HG03064 (cell line): ENCODE data around the gene DEGS1.
"Not testable (repeated sequence)": the region's sequence is repeated elsewhere in the genome, so short reads cannot be mapped to it uniquely, and the experiment has no call there.

Experiments used
- ATAC-seq: cut with Tn5 transposase; IDR thresholded peaks from one replicate; pipeline ENCODE4 v1.9.1; 2021; ENCODE audit warnings: low read depth; ENCODE audit not compliant: unreplicated experiment

Gene DEGS1

GRCh38 chr1:224180783-224181452 lies 2.1 kb upstream of the DEGS1 start:
- no peak for ATAC-seq

GRCh38 chr1:224181453-224181810 lies 1.6 kb upstream of the DEGS1 start:
- ATAC-seq: no peak

DNA sequence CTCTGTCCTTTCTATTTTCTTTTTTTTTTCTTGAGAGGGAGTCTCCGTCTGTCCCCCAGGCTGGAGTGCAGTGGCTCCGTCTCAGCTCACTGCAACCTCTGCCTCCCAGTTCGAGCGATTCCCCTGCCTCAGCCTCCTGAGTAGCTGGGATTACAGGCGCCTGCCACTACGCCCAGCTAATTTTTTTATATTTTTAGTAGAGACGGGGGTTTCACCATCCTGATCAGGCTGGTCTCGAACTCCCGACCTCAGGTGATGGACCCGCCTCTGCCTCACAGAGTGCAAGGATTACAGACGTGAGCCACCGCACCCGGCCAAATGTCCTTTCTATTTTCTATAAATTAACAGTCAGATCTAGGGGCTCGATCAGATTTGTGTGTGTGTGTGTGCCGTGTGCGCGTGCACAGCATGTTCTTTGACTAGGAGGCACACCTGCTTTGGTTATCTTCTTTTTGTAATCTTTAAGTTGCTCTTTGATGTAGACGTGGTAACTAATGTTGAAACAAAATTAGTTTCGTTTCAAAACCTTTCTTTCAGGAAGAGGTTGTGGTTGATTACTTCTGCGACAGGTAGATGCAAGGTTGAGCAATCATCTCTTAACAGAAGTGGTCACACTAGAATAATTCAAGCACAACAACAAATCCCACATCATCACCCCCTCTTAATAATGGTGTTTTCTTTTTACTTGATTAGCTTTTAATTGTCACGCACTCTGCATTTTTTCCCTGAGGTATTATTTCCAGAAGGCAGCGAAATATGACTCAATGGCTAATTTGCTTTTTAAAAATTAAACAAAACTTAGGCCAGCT lies 779 bp upstream of the DEGS1 start:
- peak; percentile 40 for ATAC-seq

- peak; percentile 38 for ATAC-seq
Observed at GRCh38 chr1:224183591-224184312, 712 bp downstream of the DEGS1 start.

GRCh38 chr1:224185208-224185607 lies 2.2 kb downstream of the DEGS1 start:
- ATAC-seq: no peak

GRCh38 chr1:224188286-224188685 lies 5.2 kb downstream of the DEGS1 start:
- no peak for ATAC-seq

DNA sequence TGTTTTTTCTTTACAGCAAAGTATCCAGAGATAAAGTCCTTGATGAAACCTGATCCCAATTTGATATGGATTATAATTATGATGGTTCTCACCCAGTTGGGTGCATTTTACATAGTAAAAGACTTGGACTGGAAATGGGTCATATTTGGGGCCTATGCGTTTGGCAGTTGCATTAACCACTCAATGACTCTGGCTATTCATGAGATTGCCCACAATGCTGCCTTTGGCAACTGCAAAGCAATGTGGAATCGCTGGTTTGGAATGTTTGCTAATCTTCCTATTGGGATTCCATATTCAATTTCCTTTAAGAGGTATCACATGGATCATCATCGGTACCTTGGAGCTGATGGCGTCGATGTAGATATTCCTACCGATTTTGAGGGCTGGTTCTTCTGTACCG lies 6.5 kb downstream of the DEGS1 start:
- no peak for ATAC-seq

DNA sequence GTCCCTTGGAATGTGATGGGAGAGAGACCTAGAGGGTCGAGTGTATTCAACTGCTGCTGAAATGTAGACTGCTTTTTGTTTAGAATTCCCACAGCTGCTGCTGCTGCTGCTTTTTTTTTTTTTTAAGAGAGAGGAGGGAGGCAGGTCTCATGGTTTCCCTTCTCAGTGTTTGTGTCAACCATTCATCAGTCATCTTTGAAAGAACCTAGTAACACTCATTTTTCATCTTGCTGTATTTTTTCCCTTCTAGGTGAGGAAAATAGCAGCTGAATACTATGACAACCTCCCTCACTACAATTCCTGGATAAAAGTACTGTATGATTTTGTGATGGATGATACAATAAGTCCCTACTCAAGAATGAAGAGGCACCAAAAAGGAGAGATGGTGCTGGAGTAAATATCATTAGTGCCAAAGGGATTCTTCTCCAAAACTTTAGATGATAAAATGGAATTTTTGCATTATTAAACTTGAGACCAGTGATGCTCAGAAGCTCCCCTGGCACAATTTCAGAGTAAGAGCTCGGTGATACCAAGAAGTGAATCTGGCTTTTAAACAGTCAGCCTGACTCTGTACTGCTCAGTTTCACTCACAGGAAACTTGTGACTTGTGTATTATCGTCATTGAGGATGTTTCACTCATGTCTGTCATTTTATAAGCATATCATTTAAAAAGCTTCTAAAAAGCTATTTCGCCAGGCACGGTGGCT lies 9.2 kb downstream of the DEGS1 start:
- no peak for ATAC-seq

- no peak for ATAC-seq
Observed at GRCh38 chr1:224193319-224193966, 10.4 kb downstream of the DEGS1 start.

DNA sequence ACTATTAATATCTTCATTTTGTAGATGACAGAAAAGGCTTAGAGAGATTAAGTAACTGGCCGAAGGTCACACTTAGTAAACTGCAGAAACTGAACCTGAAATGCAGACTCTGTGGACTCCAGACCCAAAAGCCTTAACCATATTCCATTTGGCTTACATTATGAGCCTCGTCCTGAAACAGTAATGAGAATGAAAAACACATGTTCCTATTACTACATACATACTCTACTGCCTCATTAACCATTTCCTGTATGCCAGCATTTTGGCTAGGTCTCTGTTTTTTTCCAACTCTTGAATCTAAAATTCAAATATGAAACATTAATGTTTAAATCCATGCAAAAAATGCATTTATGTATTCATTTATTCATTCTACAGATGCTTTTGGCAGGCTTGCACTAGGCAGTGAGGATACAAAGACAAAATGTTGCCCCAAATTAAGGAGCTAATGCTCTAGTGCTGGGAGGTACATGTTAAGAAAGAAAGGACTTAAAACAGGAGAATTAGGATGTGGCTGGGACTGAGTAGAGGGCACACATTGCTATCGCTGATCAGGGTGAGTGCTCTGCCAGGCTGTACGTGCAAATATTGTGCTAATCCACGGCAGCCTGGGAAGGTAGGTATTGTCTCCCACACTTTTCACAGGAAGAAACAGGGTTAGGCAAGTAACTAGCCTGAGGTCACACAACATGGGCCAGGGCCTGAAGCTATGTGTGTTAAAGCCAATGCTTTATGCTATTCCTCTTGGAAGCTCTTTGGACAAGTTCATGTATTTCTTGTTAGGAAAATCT lies 14.0 kb downstream of the DEGS1 start:
- no peak for ATAC-seq

GRCh38 chr1:224198572-224198971 lies 15.5 kb downstream of the DEGS1 start:
- ATAC-seq: no peak

DNA sequence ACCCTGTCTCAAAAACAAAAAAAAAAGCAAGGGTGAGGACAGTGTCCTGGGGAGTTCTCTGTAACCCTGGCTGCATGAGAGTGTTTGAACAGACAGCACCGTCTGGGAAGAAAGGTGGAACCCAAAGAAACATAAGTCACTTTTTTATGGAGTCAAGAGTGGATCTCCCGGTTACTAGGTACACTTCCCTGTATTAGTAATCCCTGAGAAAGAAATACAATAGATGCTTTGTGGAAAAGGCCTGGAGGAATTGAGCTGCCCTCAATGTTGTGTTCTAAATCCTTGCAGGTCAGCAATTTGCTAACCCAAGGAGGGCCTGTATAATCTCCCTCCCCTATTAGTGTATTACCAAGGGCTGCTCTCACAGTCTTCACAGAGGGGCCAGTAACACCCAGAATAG lies 16.6 kb downstream of the DEGS1 start:
- ATAC-seq: no peak

- no peak for ATAC-seq
Observed at GRCh38 chr1:224201383-224201782, 18.3 kb downstream of the DEGS1 start.

DNA sequence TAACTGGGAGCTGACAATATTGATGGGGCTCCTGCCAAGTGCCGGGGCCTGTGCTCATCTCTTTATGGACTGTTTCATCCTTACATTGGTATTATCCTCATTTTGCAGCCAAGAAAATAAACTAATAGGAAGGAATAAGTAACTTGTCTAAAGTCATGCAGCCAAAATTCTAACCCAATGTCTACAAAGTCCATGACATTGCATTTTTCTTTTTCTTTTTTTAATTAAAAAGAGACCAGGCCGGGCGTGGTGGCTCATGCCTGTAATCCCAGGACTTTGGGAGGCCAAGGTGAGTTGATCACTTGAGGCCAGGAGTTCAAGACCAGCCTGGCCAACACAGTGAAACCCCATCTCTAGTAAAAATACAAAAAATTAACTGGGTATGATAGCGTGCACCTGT lies 18.8 kb downstream of the DEGS1 start:
- no peak for ATAC-seq

DNA sequence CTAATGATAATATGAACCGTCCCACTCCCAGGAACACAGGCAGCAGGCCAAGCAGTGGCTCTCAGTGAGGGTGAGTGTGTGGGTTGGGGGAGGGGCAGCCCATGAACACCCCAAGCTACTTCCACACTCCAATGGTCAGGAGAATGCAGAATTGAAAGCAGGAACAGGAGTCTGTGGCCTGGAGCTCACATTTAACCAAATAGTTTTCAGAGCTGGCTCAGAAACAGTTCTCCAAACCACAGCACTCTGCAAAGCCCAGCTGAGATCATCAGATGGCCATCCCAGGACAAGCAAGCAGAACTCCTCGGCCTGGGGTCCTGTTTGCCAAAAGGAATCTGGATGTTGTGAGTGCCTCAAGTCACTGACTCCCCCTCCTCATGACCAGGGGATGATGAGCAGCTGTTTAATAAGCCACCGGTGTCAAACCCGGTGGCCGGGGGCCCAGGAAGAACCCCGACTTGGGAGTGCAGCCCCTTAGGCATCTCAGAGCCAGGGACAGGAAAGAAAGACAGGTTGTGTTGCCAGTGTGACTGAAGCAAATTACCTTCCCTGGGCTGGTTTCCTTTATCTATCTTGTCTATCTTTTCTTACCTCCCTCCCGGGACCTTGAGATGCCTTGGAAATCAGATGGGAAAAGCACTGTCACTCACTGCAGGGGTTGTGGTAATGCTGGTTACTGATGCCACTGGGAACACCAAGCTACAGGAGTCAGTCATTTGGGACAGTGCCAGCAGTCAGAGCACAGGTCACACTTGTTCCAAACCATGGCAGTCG lies 20.4 kb downstream of the DEGS1 start:
- ATAC-seq: peak; percentile 52

- ATAC-seq: no peak
Observed at GRCh38 chr1:224205438-224205840, 22.4 kb downstream of the DEGS1 start.

DNA sequence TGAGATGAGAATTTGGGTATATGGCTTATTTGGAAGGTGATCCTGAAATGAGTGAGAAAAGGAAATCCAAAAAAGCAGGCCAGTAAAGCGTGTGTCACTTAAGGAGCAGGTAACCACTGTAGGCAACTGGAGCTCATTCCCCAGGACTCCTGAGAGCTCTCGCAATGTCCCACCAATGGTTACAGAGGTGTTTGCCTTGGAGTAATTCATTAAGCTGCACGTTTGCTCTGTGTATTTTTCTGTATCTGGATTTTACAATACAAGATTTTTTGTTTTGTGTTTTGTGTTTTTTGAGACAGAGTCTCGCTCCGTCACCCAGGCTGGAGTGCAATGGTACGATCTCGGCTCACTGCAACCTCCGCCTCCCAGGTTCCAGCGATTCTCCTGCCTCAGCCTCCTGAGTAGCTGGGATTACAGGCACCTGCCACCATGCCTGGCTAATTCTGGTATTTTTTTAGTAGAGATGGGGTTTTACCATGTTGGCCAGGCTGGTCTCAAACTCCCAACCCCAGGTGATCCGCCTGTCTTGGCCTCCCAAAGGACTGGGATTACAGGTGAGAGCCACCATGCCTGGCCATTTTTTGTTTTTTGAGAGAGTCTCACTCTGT lies 23.0 kb downstream of the DEGS1 start:
- not testable (repeated sequence) for ATAC-seq

DNA sequence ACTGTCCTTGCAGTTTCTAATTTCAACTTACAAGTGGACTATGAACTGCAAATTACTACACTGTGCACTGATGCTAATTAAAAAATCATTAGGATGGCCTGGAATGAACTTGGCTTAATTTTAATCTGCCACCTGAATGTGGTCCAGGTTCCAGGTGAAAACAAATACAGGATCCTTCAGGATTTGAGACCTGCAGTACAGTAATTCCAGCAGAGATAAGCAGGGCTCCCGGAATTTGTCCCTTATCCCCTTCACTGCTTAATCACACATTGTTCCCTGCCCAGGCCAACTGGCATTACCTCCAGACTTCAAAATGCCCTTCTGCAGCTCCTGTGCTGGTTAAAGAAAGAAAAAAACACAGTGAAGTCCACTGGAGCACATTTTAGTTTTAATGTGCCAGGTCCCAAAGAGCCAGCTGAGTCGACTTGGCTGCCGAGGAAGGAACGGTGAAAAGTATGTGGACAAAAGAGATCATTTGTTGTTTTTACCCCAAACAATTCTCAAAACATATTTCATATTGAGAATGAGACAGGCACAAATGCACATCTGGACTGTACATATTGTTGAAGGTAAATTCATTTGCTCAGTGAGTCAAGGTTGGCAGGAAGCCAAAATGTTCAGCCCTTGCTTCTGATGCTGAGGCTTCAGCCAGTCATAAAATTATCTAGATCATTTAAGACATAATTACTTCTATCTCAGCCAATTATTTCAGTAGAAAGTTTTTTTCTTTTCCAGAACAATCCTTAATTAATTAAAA lies 28.3 kb downstream of the DEGS1 start:
- no peak for ATAC-seq
